GM19395 (cell line): ENCODE data around the gene C6orf58.

Source experiments
- ATAC-seq: cut with Tn5 transposase; IDR thresholded peaks from one replicate; pipeline ENCODE4 v1.9.1; 2021; ENCODE audit warnings: mild to moderate bottlenecking, moderate library complexity; ENCODE audit not compliant: unreplicated experiment

C6orf58 gene

DNA sequence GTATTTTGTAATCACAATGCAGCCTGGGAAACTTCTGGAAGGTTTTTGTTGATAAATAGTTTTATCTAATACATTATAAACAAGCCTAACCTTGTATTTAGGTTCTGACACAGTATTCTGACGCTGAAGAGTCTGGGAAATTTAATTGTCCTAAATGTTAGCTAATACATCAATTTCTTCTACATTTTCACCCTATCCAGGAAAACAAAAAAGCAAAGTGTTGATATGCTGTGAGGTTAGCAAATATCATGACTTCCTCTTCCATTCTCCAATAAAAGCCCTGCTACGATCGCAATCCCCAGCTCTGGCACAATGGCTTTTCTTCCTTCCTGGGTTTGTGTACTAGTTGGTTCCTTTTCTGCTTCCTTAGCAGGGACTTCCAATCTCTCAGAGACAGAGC, at the start of gene C6orf58:
Gene C6orf58 (plus strand): TSS at position 301 of the 400 bp plus-strand sequence. CDS start 12 bp downstream, at position 313.
- ATAC-seq = no peak

DNA sequence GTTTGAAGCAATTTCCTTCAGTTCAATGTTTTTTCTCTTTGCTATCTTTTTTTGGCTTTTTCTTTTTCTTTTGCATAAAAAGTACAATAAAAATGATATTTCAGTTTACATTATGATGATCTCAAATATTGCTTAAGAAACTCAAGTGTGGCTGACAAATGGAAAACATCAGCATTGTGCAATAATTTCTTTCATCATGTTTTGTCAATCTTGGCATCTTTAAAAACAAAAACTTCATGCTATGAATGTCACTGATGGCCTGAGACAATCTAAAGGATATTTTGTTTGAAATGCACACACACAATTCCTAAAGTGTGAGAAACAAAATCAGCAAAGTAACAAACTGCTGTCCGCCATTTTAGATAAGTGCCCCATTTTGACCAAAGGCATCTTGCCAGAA, 44.0 kb upstream of the C6orf58 start:
- ATAC-seq = no peak

DNA sequence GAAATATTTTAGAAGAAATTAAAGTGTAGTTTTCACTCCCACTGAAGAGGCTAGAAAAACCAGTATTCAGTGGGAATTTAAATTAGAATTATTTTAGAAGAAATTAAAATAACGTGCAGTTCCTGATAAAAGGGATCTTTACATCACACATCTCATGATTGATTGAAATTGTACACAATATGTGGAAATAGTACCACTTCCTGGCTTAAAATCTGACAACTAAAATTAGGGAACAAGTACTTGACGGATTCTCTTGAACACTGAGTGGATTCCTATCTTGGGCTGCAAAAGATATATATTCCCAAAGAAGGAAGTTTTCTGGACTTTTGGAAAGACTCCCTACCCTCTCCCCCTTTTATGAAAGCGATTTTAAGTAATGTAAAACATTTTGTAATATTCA, 43.2 kb upstream of the C6orf58 start:
- ATAC-seq = no peak

DNA sequence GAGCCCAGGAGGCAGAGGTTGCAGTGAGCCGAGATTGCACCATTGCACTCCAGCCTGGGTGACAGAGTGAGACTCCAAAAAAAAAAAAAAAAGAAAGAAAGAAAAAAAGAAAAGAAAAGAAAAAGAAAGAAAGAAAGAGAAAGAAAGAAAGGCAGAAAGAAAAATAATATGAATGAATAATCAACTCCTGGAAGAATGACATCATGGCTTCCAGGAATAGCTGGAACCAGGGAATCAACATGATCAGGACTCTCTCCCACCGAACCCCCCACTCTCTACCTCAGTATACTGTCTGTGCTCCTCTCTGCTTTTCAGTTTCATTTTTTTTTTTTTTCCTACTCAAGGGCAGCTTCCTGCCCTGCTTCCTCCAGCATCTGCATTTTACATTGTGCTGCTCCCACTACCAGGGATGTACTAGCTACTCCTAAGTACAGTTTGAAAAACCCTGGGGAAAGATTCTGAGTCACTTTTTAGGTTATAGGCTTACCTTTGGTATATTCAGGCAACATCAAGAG, 38.2 kb upstream of the C6orf58 start:
- peak; percentile 11 for ATAC-seq

DNA sequence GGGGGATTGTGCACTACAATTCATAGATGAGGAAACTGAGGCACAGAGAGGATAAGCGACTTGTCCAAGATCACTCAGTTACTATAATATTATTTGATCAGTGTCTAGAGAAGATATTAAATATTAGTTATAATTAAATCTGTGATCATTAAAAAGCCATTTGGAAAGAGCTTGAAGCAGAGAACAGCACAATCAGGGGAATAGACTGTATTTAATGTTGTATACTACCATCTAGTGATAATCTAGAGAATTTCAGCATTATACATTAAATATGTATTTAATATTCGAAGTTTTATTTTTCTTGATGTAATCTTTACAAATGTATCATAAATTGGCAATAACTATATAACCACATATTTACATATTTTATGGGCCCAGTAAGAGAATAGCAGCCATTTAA, 37.7 kb upstream of the C6orf58 start:
- ATAC-seq = peak; percentile 64

DNA sequence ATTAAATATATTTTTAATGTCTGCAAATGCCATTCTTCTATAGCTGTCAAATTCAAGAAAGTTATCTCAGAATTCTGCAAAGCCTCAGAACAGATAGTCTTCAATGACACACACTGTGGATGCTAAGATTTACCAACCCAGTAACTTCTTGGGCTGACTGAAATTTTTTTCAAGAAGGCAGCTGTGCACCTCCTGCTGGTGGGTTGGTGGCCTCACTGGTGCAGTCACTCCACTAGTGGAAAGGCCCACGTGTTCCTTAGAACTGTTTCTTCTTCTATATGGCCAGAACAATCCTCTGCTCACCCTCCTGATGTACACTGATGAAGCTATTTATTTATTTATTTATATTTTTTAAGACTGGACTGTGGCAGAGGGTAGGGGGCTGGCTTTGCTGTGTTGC, 29.8 kb upstream of the C6orf58 start:
- ATAC-seq = no peak

DNA sequence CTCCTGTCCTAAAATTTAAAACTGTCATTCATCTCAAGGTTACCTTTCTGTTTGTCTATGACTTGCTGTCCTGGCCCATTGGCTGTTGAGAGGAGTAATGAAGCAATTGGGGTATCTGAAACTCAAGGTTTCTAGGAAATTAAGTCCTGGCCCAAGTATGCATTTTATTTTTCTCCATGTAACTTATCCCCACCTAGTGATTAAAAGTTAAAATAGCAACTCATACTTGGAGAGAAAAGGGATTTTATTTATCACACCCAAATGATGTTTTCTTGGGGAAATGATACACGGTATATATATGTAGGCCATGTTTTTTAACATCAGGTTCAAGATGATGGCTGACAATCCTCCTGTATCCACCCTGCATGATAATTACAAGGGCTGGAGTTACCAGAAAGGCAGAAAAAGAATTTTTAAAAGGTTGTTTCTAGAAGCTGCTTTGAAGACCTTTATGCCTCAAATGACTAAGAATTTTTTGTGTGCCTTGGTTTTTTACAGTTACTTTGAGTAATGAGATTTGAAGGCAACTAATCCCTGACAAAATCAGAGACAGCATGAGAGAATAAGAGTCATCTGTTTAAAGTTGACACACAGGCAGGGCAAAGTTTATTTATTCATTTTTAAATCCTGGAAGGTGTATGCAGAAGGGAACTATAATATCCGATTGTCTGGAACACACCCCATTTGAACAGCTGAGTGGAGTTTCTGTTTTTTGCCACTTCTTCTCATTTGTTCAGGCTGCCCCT, 28.9 kb upstream of the C6orf58 start:
- ATAC-seq = no peak

DNA sequence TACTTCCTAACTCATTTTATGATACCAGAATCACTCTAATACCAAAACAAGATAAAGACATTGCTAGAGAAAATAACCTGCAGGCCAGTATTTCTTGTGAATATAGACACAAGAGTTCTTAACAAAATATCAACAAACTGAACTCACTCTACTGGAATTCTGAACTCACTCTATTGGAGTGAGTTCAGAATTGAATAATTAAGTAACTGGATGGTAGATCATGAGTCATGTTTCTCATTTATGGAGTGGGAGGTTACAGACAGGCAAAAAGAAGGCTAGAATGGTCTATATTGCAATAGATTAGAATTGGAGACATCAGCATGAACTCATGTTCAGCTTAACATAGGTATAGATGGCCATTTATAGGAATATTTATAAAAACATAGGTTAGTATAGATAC, 26.6 kb upstream of the C6orf58 start:
- no peak for ATAC-seq

DNA sequence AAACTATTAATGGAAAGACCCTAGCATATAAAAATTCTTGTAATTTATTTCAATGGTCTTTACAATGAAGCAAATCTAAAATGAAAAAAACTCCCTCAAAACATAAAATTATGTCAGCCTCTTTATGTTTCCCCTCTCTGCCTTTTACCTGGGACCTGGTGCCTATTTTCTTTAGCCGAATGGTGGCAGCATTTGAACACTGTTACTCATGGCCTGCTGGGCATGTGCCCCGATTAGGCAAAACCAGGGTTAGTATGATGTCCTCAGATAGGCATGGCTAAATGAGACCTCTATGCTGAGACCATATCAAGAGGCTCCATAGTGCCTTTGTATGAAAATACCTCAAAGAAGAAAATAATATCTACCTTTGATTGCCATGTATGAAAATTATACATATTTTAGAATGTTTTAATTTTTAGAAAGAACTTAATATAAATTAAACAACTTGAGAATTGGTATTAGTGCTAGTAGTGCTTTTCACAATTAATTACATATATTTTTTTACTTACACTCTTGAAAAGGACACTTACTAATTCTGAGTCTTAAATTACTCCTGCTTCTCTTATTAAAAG, 22.5 kb upstream of the C6orf58 start:
- ATAC-seq = no peak

DNA sequence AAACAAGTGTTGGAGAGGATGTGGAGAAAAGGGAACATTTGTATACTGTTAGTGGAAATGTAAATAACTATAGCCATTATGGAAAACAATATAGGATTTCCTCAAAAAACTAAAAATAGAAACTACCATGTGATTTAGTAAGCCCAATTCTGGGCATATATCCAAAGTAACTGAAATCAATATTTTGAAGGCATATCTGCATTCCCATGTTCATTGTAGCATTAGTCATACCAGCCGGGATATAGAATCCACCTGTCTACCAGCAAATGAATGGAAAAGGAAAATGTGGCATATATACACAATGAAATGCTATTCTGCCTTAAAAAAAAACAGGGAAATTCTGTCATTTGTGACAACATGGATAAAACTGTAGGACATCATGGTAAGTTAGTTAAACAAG, 15.3 kb upstream of the C6orf58 start:
- no peak for ATAC-seq

DNA sequence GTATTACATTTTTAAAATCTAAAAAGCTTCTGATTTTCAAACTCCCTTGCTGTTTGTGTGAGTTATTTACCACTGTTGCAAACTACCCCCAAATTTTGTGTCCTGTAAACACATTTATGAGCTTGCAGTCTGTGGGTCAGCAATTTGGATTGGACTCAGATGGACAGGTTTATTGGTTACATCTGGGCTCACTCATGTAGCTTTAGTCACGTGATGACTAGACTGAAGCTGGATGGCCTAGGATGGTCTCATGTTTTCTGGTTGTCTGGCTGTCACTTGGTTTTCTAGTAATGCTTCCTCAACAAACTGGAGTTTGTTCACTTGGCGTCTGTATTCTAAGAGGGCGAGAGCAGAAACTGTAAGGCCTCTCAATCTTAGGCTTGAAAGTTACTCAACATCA, 12.2 kb upstream of the C6orf58 start:
- no peak for ATAC-seq

DNA sequence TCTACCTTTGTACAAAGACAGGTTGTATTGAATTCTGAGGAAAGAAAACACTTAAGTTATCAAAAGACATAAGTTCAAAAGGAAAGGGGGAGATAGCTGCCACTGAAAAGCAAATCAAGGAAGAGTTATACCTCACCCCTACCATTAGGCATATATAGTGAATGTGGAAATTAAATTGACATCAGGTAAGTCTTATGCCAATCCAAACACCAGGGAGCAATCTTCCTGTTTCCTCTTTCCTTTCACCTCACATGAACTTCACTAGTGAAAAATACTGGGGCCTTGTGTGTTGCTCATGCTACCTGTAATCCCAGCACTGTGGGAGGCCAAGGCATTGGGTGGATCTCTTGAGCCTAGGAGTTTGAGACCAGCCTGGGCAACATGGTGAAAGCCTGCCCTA, 10.9 kb upstream of the C6orf58 start:
- ATAC-seq = no peak

DNA sequence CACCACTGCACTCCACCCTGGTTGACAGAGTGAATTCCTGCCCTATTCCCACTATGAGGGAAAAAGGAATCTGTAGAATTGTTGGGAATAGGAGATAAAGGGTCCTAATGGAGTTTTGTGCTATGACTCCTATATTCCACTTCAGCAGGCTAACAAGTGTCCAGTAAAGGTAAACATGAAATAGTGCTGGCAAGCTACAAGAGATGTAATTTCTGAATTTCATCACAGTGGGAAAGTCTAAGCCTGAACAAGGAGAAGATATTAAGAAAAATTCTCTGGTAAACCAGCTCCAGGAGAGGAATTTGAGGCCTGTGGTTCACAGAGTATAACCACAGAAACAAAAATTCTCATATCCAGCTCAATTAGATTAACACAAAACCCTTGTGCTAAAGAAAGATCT, 10.3 kb upstream of the C6orf58 start:
- no peak for ATAC-seq

DNA sequence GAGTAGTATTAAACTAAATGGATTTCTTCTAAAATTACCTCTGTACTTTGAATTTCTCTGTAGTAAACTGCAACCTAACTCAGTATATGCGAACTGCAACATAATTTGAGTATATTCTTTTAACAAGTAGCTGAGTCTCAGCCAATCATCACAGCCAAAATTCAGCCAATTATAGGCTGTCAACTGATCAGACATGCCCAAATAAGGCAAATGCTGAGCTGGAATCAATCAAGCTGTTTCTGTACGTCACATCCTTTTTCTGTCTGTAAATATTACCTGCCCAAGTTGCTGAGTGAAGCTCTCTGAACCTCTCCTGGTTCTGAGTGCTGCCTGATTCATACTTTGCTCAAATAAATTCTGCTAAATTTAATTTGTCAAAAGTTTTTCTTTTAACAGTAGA, 9.5 kb upstream of the C6orf58 start:
- ATAC-seq = no peak

DNA sequence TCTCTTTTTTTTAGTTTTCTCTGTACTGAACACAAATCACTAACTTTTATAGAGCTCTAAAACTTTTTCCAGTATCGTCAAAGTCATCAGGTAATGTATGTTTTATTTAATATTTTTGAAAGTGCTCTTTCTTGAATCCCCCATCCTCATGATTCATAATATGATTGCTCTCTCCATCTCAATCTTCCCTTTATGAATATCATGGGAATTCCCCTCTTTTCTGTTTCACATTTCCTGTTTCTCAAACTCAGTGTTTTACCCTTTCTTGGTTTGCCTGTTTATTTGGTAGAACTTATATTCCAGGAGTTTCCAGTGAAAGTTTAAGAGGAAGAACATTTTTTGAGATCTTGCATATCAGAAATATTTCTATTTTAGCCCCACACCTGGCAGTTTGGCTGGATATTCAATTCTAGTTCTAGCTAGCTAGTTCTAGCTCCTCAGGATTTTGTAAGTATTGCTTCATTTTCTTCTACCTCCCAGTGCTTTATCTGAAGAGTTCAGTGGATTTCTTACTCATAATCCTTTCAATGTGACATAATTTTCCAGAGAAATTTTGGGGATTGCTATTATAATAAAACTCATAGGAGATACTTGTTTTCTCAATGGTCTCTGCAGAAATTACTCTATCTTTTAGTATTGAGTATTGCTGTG, 6.1 kb upstream of the C6orf58 start:
- peak; percentile 86 for ATAC-seq

DNA sequence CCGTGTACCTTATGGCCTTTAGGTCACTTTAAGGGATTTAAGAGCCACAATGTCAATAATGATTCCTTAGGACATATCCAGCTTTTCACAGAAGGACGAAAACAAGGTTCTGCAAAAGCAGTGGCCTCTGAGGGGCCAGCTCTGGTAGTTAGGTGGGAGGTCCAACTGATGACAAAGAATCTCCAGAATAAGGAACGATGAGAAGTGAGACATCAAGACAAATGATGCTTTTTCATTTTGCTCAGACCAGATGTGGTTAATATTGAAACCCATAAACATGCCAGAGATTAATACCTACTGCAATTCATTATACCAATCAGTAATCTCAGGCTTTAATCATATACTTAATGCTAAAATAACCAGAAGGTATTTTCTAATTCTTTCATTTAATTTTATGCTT, 1.9 kb downstream of the C6orf58 start:
- ATAC-seq = no peak

DNA sequence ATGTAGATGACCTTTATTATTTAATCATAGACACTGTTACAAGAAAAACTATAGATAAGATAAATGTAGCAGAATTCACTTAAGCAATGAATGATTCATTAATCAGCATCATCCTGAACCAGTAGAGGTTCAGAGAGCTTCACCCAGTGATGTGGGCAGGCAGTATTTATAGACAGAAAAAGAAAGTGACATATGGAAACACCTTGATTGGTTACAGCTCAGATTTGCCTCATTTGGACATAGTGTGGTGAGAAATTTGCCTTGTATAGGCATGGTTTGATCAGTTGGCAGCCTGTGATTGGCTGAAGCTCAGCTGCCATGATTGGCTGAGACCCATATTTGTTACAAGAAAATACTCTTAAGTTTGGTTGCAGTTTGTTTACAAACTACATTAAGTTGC, 4.6 kb downstream of the C6orf58 start:
- no peak for ATAC-seq

DNA sequence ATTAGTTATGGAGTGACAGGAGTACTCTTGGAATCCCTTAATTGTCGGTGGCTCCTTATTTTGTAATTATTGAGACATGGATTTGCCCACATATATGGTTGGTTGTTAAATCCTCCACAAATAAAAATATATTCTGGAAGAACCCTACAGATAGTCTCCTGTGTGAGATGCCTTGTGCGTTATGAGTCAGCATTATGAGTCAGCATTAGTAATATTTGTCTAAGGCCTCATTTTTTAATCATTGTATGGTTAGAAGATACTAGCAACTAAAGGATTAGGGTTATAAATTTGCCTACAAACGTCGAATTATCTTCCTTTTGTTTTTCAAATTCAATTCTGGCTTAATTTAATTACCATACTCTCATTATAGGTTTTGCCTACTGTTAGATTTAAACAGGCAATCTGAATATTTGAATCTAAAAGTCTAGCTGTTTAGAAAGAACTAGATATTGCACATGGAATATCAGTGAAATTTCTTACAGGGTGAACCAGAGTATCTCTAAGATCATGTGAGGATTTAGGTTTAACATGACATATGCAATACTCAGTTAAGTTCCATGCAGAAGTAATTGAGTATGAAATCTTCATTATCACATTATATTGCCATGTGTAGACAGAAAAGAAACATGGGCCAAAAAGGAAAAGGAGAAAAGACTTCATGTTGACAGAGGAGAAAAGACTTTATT, 5.9 kb downstream of the C6orf58 start:
- peak; percentile 51 for ATAC-seq

DNA sequence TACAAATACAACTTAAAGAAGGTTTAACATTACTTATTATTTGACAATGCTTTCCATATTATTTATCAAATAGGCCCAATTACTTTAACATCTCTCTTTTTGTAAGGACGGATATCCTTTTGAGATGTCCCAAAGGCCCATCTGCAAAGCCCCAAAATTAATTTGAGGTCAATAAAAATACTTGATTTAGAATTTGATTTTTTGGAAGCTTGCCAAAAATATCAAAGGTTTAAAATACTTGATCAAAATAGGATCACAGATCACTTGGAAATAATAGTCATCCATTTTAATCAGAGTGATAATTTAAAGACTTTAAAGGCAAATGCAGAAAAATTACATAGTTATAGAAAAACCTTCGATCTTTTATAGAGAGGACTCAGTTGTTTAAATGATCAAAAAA, 8.1 kb downstream of the C6orf58 start:
- ATAC-seq = no peak

DNA sequence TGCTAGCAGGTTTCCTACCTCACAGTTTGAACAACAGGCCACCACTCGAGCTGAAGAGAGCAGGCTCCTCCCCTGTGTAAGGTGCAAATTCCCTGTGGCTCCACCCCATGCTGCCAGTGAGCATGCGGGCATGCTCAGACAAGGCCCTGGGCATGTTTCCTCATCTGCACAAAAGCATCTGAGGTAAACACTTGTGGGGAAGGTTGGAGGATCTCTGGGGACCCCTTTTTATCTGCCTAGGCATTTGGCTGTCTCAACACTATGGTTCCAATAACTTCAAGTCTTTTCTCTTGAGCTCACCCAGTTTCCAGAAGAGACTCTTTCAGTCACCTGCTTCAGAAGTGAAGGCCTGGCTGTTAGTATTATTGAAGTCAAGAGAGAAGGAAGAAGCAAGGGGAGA, 9.4 kb downstream of the C6orf58 start:
- no peak for ATAC-seq

DNA sequence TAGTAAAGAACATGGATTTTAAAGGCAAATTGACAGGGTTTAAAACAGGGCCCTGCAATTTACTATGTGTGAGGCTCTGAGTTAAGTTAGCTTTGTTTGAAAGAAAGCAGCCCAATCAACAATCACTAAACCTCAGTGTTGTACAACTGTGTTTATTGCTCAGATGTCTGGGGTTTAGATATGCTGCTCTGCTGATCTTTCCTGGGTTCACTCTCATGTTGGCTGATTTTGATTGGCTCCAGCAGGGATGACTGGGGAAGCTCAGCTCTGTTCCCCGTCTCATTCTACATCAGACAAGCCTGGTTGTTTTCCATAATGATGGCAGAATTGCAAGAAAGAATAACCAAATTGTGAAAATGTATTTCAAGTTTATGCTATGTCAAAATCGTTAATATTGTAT, 10.9 kb downstream of the C6orf58 start:
- ATAC-seq = no peak

DNA sequence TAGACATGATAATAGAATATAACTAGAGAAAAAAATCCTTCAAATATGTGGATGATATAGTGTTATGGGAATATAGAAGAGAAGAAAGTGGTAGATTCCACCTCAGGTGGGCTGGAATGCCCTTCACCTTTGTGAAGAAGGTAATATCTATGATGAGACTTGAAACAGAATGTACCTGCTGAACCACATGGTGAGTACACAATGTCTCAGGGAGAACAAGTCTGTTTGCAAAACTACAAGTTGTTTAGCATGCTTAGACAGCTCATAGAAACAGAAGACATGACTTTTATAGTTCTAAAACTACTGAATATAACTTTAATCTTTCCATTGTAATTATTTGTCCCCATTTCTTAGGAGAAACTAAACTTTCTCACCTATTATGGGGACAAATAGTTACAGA, 12.2 kb downstream of the C6orf58 start:
- no peak for ATAC-seq
